Measurements from ENCODE around the gene NUDT1.
A peak's percentile ranks its signal among the peaks of the same experiment; 100 is the strongest.

The NUDT1 gene

GRCh38 chr7:2241580-2242540 lies at the start of gene NUDT1, which contains the start of gene MRM2:
NUDT1 (plus strand) TSS chr7:2242226; CDS start chr7:2244575, 2,349 bp downstream.
MRM2 (minus strand) TSS chr7:2242205; CDS start chr7:2242169, 36 bp downstream.
- peak; percentile 88 for DNase-seq (ENCODE audit: low spot score)

DNA sequence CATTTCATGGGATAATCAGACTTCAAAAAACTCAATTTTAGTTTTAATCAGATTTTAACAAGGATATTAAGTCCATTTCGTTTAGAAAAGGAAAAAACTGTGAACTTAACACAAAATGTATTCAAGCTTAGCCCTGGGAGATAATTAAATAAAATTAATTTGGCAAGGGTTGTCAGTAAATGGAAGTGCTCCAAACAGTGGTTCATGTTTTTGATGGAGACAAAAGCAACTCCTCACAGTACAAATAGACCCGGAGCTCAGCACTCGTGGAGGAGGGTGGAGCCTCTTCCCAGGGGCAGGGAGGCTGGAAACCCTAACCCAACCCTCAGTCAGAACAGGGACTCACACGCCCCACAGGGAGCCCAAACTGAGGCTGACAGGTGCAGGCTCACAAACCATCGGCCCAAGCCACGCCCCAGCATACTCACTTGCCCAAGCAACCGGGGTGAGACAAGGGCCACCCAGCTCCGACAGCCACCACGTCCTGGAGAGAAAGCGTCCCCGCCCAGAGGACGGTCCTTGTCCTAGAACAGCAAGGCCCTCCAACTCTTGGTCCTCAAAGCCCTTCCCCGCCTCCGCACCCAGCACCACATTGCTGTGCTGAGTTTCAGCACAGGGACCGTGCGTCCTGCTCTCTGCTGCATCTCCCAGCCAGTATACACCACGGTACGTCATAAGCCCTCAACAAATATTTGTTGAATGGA lies 49.0 kb upstream of the NUDT1 start:
- DNase-seq (ENCODE audit: low spot score): no peak

- no peak for DNase-seq (ENCODE audit: low spot score)
Measured at GRCh38 chr7:2193575-2194305, 48.3 kb upstream of the NUDT1 start.

- DNase-seq (ENCODE audit: low spot score): no peak
Measured at GRCh38 chr7:2195400-2196246, 46.4 kb upstream of the NUDT1 start.

- no peak for DNase-seq (ENCODE audit: low spot score)
Measured at GRCh38 chr7:2196381-2197378, 45.3 kb upstream of the NUDT1 start.

DNA sequence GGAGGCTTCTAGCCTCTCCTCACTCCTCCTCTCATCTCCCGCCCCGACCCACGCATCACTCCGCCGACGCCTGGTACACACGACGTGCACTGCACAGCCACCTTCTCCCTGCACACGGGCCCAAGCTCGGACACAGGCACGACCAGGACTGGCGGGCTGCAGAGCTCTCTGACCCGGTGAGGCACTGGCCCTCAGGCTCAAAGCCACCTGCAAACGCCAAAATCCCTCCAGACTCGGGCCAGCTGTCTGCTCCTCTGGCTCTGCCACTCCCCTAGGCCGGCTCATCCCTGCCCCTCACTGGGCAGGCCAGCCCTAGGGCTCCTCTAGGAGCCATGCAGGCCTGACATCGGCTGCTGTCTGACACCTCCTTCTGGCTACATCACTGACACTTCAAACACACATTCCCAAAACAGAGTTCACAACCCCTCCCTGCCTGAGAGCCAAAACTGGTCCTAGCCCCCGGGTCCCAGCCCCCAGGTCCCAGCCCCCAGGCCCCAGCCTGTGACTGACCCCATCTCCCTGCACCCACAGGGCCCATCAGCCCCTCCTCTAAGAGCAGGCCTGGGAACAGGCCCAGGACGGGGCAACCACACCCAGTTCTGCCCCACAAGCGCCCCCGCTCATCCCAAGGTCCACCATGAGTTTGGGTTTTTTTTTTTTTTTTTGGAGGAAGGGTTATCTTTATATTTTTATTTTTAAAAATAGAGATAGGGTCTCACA lies 44.4 kb upstream of the NUDT1 start:
- no peak for DNase-seq (ENCODE audit: low spot score)

DNA sequence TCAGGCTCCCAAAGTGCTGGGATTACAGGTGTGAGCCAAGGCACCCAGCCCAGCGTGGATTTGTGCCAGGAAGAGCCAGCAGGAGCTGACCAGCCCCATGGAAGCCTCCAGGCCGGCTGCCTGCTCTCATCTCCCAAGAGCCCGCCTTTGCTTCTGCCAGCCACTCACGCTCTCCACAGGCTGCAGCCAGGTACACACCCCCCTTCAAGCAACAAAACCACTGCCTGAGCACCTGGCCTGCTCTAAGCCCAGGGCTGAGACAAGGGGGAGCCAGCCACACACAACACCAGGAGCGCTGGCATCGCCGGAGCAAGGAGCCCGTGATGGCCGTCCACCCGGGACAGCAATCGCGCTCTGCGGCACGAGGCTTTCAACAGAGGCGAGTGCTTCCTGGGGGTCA lies 43.8 kb upstream of the NUDT1 start:
- no peak for DNase-seq (ENCODE audit: low spot score)

- no peak for DNase-seq (ENCODE audit: low spot score)
Measured at GRCh38 chr7:2198760-2199159, 43.3 kb upstream of the NUDT1 start.

- no peak for DNase-seq (ENCODE audit: low spot score)
Measured at GRCh38 chr7:2199528-2199927, 42.5 kb upstream of the NUDT1 start.

- no peak for DNase-seq (ENCODE audit: low spot score)
Measured at GRCh38 chr7:2199956-2200583, 42.0 kb upstream of the NUDT1 start.

- DNase-seq (ENCODE audit: low spot score): no peak
Measured at GRCh38 chr7:2200584-2200980, 41.4 kb upstream of the NUDT1 start.

DNA sequence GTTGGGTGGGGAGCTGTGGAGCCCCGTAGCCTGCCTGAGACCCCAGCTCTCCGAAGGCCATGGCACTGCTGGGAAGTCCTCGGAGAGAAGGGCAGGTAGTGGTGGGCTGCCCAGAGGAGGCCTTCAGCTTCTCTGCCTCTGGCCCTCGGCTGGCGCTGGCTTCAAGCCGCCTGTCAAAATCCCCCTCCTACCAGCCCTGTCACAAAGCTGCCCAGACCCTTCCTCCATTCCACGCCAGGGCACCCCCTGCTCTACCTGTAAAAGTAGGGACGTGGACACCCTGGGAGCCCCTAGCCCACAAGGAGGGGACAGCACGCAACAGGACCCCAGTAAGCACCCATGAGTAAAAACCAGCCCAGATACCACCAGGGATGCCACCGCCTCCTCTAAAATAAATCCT lies 40.9 kb upstream of the NUDT1 start:
- DNase-seq (ENCODE audit: low spot score): no peak

DNA sequence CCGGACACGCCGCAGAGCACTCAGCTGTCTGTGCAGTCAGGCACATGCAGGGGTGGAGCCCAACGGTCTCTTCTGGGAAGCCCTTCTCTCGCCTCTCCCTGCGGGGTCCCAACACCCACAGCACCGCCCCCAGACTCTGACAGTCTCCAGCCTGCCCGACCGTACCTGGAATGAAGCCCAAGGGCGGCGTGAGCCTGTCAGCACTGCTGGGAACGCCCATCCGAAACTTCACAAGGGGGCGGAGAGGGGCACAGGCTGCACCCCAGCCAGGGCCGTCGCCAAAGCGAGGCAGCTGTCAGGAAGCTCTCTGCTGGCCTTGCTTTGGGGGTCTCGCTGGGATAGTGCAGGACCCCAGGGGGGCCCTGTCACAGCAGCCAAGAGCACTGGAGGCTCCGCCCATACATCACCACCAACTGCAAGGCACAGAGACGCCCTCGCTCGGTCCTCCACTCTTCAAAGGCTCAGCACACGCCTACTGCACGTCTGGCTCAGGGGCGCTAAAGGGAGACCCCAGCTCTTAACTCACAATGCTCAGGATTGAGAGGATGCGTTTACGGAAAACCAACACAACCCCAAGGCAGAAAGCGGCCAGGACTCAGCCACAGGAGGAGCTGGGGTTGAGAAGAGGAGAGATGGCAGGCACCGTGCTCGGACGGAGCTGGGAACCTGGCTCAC lies 40.2 kb upstream of the NUDT1 start:
- DNase-seq (ENCODE audit: low spot score): no peak

GRCh38 chr7:2202361-2202761 lies 39.7 kb upstream of the NUDT1 start:
- DNase-seq (ENCODE audit: low spot score): no peak

DNA sequence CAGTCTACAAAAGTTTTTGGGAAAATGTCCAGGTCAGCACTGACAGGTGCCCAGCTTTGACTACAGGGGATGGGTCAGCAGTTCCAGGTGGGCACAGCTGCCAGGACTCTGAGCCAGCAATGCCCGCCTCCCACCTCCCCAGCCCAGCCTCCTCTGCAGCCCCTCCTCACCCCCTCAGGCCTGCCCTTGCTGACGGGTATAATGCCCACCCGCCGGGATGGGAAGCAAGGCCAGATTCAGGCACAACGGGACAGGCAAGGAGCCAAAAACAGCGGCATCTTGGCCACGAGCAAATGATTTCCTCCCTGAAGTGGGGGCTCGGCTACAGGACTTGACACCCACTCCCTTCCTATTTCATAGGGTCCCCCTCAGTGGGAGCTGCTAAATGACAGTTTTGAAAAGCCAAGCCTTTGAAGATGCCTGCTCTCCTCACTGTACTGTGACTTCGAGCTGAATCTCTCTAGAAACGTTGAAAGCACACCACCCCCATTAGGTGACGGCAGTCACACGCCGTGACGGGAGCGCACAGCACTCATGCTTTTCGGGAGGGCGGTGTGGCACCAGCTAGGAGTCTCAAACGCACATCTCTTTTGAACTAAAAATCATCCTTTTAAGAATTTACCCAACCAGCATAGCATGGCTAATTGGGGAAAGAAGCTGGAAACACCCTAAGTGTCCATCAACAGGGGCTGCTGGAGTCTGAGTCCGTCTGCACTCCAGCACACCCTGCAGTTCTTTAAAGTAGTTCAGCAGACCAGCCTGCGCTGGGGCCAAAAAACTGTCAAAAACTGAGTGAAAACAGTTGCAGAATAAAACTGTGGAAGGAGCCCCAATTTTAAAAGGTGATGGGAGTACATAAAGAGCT lies 38.9 kb upstream of the NUDT1 start:
- DNase-seq (ENCODE audit: low spot score): no peak

DNA sequence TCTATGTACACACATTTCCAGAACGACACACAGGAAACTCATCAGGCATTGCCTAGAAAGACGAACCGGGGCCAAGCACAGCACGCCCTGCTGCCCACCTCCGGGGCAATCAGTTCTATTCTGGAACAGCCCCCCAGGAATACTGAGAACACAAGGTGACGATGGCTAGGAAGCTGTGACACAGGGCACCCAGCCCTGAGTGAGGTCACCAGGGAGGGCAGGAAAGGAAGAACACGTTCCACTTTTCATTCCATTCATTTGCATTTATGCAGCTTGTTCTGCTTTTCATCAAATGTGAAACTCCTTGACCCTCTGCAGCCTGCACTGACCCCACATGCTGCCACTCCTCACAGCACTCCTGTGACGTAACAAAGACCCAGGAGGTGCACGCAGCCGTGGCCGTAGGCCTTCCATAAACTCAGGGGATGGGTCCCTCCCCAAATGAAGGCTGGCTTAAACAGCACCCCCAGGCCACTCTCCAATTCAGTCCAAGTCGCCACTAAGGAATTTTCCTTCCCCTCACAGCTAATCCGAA lies 38.2 kb upstream of the NUDT1 start:
- no peak for DNase-seq (ENCODE audit: low spot score)

GRCh38 chr7:2204446-2204845 lies 37.6 kb upstream of the NUDT1 start:
- DNase-seq (ENCODE audit: low spot score): no peak

All from SW480 (cell line).